ENCODE results near the gene CHD2. TPM values are rescaled to one million over a fixed set of nuclear protein-coding genes. Genes with fewer than 3 reads are reported as not detected.

The CHD2 gene
- total and polyA plus RNA-seq, 4 donors, result 38.0 to 144 (median 81.5) TPM

DNA sequence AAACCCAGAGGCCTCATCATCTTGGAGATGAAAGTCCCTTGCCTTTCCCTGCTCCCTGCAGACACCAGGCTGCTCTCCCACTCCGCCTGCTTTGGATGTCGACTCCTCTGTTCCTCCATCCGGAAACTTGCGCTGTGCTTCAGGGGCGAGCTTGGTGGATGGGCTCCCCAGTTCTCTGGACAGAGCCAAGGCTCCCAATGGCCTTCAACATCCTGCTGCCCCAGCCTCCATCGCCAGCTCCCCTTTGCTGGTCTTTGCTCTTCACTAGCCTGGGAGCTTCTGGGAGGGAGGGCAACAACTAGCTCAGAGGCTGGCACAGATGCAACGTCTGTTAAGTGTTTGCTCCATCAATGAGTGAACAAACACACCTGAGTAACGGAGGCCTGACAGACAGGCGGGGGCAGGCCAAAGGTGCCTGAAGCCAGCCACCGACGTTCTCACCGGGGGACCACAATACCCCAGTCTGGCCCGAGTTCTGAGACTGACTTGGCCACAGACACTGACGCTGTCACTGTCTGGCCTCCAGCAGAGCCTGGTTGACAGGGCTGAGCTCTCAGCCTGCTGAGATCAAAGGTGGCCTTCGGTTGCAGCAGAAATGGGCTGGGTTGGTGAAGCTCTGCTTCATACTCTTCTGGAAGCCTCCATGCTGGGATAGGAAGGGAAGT, 149.9 kb downstream of the CHD2 start:
- Histone ChIP-seq H3K36me3 (ENCODE audit: control insufficient read depth in 1 of 2, insufficient read depth in 2 of 2, low read length in 1 of 2) (peaks cover 0 to 3% of the 10 kb centered on the region in 2 donors), H3K9me3 (ENCODE audit: control insufficient read depth, low read length) (no peaks in the 10 kb centered on the region), H3K4me3 (ENCODE audit: low read length in 2 of 2) (no peak overlapping the region), H3K4me1 (ENCODE audit: control insufficient read depth in 1 of 2, insufficient read depth in 2 of 2, low read length in 2 of 2) (no peaks in the 10 kb centered on the region), H3K27me3 (ENCODE audit: control insufficient read depth in 1 of 2, insufficient read depth in 2 of 2, low read length in 1 of 2) (no peaks in the 10 kb centered on the region), H3K27ac (ENCODE audit: low read depth in 1 of 2, low read length in 2 of 2) (no peak overlapping the region)
- ATAC-seq (ENCODE audit: low FRiP score), result no peak
- intact Hi-C loops (cut with DNase I), result no loop called here
- WGBS, 2 donors, result 79 to 85% methylated on average over 15 of the region's 15 CpGs
- DNase-seq, result no peak

DNA sequence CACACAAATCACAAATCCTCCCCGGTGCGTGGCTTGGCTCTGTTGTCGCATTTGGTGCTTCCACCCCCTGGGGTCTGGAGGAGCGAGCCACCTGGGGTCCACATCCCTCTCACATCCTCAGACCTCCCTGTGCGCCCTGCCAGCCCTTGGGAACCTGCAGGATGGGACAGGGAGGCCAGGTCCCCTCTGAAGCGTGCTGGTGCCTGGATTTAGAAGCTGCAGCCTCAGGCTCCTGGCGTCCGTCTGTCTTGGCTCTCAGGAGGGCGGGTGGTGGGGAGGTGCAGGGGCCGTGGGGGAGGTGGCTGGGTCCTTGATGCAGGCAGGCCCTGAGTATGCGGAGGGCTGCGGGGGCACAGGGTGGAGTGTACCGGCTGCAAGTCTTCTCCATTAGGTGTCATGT, 150.5 kb downstream of the CHD2 start:
- intact Hi-C loops (cut with DNase I), result no loop called here
- Histone ChIP-seq H3K36me3 (ENCODE audit: control insufficient read depth in 1 of 2, insufficient read depth in 2 of 2, low read length in 1 of 2) (peaks cover 0 to 3% of the 10 kb centered on the region in 2 donors), H3K4me1 (ENCODE audit: control insufficient read depth in 1 of 2, insufficient read depth in 2 of 2, low read length in 2 of 2) (no peaks in the 10 kb centered on the region), H3K27me3 (ENCODE audit: control insufficient read depth in 1 of 2, insufficient read depth in 2 of 2, low read length in 1 of 2) (no peaks in the 10 kb centered on the region), H3K27ac (ENCODE audit: low read depth in 1 of 2, low read length in 2 of 2) (no peak overlapping the region), H3K4me3 (ENCODE audit: low read length in 2 of 2) (no peak overlapping the region), H3K9me3 (ENCODE audit: control insufficient read depth, low read length) (no peaks in the 10 kb centered on the region)
- 89 to 92% methylated on average over 13 of the region's 13 CpGs for WGBS, 2 donors
- DNase-seq, result no peak
- ATAC-seq (ENCODE audit: low FRiP score), result no peak

DNA sequence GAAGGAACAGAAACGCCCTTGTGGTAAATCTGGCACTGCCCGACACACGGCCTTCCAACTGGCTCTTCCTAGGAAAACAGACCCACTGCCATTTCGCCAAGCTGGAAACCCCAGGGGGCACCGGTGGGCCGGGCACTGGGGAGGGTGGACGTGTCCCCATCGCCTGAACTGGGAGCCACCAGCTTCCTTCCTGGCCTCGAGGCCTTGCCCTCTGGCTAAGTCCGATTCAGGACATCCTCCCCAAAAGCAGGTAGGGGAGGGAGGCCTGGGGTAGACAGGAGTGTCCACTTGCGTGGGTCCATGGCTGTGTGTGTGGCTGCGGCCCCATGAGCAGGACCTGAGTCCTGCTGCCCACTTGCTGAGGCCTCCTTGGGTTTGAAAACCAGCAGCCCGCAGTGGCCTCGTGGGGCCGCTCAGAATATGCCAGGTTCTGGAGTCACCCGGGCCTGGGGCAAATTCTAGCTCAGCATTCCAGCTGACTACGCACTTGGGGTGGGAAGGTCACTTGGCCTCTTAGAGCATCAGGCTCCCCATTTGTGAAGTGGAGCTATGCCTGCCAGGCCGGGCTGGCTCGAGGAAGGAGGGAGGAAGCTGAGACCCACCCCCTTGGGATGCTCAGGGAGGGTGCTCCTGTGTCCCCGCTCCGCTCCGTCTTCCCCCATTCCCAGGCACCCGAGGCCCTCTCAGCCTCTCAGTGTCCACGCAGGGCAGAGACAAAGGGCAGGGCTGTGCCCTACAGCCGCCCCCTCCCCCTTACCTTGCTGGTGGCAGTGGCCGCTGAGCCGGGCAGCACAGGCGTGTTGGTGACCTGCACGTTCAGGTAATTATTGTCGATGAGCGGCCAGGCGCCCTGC, 151.3 kb downstream of the CHD2 start:
- WGBS, 2 donors, result 71 to 73% methylated on average over 32 of the region's 32 CpGs
- ATAC-seq (ENCODE audit: low FRiP score), result no peak
- intact Hi-C loops (cut with DNase I), result no loop called here

DNA sequence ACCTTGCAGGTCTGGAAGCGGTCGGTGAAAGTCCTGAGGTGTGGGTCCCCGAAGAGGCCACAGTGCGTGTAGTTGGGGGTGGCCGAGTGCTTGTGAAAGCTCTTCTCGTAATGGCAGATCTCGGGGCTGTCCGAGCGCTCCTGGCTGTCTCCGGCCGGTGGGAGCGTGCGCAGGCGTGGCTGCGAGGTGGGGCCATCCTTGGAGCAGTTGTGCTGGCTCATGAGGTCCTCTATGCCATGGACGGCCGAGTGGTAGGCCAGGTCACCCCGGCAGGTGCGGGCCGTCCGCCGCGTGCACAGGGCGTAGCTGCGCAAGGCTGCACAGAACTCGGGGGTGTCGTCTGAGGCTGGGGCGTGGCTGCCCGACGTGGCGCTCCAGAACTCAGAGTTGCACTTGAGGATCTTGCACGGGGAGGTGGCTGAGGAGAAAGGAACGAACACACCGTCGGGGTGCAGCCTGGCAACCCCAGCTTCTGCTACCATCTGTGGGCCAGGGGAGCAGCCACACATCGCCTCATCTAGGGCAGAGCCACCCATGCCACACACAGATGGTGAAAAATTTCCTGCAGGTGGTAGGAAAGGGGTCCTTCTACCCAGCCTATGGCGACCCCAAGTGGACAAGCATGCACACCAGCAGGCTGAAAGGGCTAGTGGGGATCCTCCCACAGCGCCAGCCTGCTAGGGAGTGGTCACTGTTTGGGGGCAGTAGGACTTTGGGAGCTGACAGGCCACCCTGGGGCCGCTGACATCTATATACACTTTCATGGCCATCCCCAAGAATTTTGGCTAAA, 152.2 kb downstream of the CHD2 start:
- Histone ChIP-seq H3K27me3 (ENCODE audit: control insufficient read depth in 1 of 2, insufficient read depth in 2 of 2, low read length in 1 of 2) (no peaks in the 10 kb centered on the region), H3K36me3 (ENCODE audit: control insufficient read depth in 1 of 2, insufficient read depth in 2 of 2, low read length in 1 of 2) (peaks cover 0 to 3% of the 10 kb centered on the region in 2 donors), H3K9me3 (ENCODE audit: control insufficient read depth, low read length) (no peaks in the 10 kb centered on the region), H3K4me1 (ENCODE audit: control insufficient read depth in 1 of 2, insufficient read depth in 2 of 2, low read length in 2 of 2) (no peaks in the 10 kb centered on the region), H3K27ac (ENCODE audit: low read depth in 1 of 2, low read length in 2 of 2) (no peak overlapping the region), H3K4me3 (ENCODE audit: low read length in 2 of 2) (no peak overlapping the region)
- intact Hi-C loops (cut with DNase I), result no loop called here
- DNase-seq (no peak), ATAC-seq (ENCODE audit: low FRiP score) (no peak)
- 94 to 95% methylated on average over 39 of the region's 39 CpGs for WGBS, 2 donors

More for the DNA sequence above, 151.3 kb downstream of the CHD2 start:
- no peaks in the 10 kb centered on the region for H3K27me3 ChIP-seq (ENCODE audit: control insufficient read depth in 1 of 2, insufficient read depth in 2 of 2, low read length in 1 of 2)
- H3K9me3 ChIP-seq (ENCODE audit: control insufficient read depth, low read length), result no peaks in the 10 kb centered on the region
- no peaks in the 10 kb centered on the region for H3K4me1 ChIP-seq (ENCODE audit: control insufficient read depth in 1 of 2, insufficient read depth in 2 of 2, low read length in 2 of 2)
- no peak for DNase-seq
- H3K27ac ChIP-seq (ENCODE audit: low read depth in 1 of 2, low read length in 2 of 2), result no peak overlapping the region
- H3K36me3 ChIP-seq (ENCODE audit: control insufficient read depth in 1 of 2, insufficient read depth in 2 of 2, low read length in 1 of 2), result peaks cover 0 to 3% of the 10 kb centered on the region in 2 donors
- no peak overlapping the region for H3K4me3 ChIP-seq (ENCODE audit: low read length in 2 of 2)

DNA sequence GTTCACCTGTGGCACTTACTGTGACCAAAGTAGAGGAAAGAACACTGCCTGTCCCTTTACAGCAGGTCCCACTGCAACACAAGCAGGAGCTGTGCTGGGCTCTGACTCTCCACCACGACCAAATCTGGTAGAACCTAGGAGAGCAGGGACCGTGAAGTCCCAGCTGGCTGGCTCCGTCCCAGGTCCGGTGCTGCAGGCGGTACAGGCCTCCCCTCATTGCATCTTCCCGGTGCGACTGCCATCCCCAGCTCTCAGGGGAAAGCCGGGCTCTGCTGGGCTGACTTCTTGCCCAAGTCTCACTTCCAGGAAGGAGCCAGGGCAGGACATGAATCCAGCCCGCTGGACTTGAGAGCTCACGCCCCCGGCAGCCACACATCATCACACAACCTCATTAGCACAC, 155.1 kb downstream of the CHD2 start:
- peaks cover 0 to 2% of the 10 kb centered on the region in 2 donors for H3K36me3 ChIP-seq (ENCODE audit: control insufficient read depth in 1 of 2, insufficient read depth in 2 of 2, low read length in 1 of 2)
- H3K4me1 ChIP-seq (ENCODE audit: control insufficient read depth in 1 of 2, insufficient read depth in 2 of 2, low read length in 2 of 2), result no peaks in the 10 kb centered on the region
- intact Hi-C loops (cut with DNase I), result no loop called here
- ATAC-seq (ENCODE audit: low FRiP score), result no peak
- H3K4me3 ChIP-seq (ENCODE audit: low read length in 2 of 2), result no peak overlapping the region
- H3K9me3 ChIP-seq (ENCODE audit: control insufficient read depth, low read length), result no peaks in the 10 kb centered on the region
- 48 to 61% methylated on average over 11 of the region's 11 CpGs for WGBS, 2 donors
- no peaks in the 10 kb centered on the region for H3K27me3 ChIP-seq (ENCODE audit: control insufficient read depth in 1 of 2, insufficient read depth in 2 of 2, low read length in 1 of 2)
- H3K27ac ChIP-seq (ENCODE audit: low read depth in 1 of 2, low read length in 2 of 2), result no peak overlapping the region
- DNase-seq, result no peak

DNA sequence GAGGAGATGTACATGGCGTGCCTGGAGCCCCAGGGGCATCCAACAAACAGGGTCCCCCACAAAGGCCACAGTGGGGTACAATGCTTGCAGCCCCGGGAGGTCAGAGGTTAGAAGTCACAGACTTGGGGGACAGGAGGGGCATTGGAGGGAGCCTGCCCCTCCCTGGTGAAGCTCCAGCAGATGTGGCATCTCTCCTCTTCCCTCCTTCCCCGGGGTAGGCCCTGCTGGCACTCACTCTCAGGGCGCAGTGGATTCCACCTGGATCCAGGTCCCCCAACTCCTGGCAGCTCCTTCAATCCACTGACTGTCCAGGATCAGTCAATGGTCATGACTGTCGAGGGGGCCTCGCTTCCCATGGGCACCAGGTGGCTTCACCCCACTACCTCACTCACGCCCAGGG, 156.7 kb downstream of the CHD2 start:
- no peak for ATAC-seq (ENCODE audit: low FRiP score)
- H3K36me3 ChIP-seq (ENCODE audit: control insufficient read depth in 1 of 2, insufficient read depth in 2 of 2, low read length in 1 of 2), result no peaks in the 10 kb centered on the region
- 81 to 95% methylated on average over 7 of the region's 7 CpGs for WGBS, 2 donors
- no peaks in the 10 kb centered on the region for H3K9me3 ChIP-seq (ENCODE audit: control insufficient read depth, low read length)
- DNase-seq, result no peak
- intact Hi-C loops (cut with DNase I), result no loop called here
- H3K4me1 ChIP-seq (ENCODE audit: control insufficient read depth in 1 of 2, insufficient read depth in 2 of 2, low read length in 2 of 2), result no peaks in the 10 kb centered on the region
- H3K27ac ChIP-seq (ENCODE audit: low read depth in 1 of 2, low read length in 2 of 2), result no peak overlapping the region
- H3K4me3 ChIP-seq (ENCODE audit: low read length in 2 of 2), result no peak overlapping the region
- no peaks in the 10 kb centered on the region for H3K27me3 ChIP-seq (ENCODE audit: control insufficient read depth in 1 of 2, insufficient read depth in 2 of 2, low read length in 1 of 2)

DNA sequence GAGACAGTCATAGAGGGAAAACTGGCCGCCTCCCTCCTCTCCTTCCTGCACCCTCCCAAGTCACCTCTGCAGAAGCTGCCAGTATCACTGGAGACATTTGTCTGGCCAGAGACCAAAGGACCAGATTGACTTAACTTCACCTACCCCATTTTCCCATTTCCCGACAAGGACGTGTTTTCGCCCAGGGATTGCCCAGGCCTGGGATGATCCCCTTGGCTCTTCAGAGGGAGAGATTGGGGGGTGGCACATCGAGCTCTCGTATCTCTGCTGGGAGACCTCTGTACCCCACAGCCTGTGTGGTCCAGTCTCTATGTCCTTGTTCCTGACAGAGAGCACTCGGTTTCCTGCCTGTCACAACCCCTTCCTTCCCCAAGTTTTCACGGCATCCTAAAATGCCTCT, 157.5 kb downstream of the CHD2 start:
- no peak for ATAC-seq (ENCODE audit: low FRiP score)
- WGBS, 2 donors, result 88 to 92% methylated on average over 8 of the region's 8 CpGs
- Histone ChIP-seq H3K27ac (ENCODE audit: low read depth in 1 of 2, low read length in 2 of 2) (no peak overlapping the region), H3K27me3 (ENCODE audit: control insufficient read depth in 1 of 2, insufficient read depth in 2 of 2, low read length in 1 of 2) (no peaks in the 10 kb centered on the region), H3K36me3 (ENCODE audit: control insufficient read depth in 1 of 2, insufficient read depth in 2 of 2, low read length in 1 of 2) (no peaks in the 10 kb centered on the region), H3K4me3 (ENCODE audit: low read length in 2 of 2) (no peak overlapping the region), H3K4me1 (ENCODE audit: control insufficient read depth in 1 of 2, insufficient read depth in 2 of 2, low read length in 2 of 2) (no peaks in the 10 kb centered on the region), H3K9me3 (ENCODE audit: control insufficient read depth, low read length) (no peaks in the 10 kb centered on the region)
- intact Hi-C loops (cut with DNase I), result no loop called here
- DNase-seq, result no peak

DNA sequence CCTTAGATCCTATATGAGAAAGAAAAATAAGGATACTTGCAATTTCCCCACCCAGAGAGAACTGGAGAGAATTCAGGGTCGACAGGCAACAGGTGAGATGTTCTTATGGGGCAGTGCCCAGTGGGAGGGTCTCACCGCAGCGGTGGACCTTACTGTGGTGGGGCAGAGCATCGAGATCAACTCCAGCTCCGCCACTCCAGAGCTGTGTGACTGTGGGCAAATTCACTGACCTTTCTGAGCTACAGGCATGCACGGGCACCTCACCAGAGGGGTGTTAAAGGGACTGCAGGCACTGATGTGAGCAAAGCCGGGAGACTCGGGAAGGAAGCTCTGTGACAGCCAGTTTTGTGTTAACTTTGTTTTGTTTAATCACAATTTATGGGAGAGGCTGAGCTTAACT, 158.0 kb downstream of the CHD2 start:
- DNase-seq (no peak), ATAC-seq (ENCODE audit: low FRiP score) (no peak)
- no peak overlapping the region for H3K4me3 ChIP-seq (ENCODE audit: low read length in 2 of 2)
- H3K27me3 ChIP-seq (ENCODE audit: control insufficient read depth in 1 of 2, insufficient read depth in 2 of 2, low read length in 1 of 2), result no peaks in the 10 kb centered on the region
- intact Hi-C loops (cut with DNase I), result no loop called here
- WGBS, 2 donors, result 80 to 83% methylated on average over 8 of the region's 8 CpGs
- H3K36me3 ChIP-seq (ENCODE audit: control insufficient read depth in 1 of 2, insufficient read depth in 2 of 2, low read length in 1 of 2), result no peaks in the 10 kb centered on the region
- no peaks in the 10 kb centered on the region for H3K4me1 ChIP-seq (ENCODE audit: control insufficient read depth in 1 of 2, insufficient read depth in 2 of 2, low read length in 2 of 2)
- no peak overlapping the region for H3K27ac ChIP-seq (ENCODE audit: low read depth in 1 of 2, low read length in 2 of 2)
- no peaks in the 10 kb centered on the region for H3K9me3 ChIP-seq (ENCODE audit: control insufficient read depth, low read length)
